IMR-90 (cell line): ENCODE data around the gene PRXL2B. TPM values are rescaled to one million over a fixed set of nuclear protein-coding genes. Genes with fewer than 3 reads are reported as not detected.

Experiments
- ATAC-seq: fragments of 200-7000 bp; cut with Tn5 transposase; 2 replicates; pipeline ENCODE4 v1.9.1; 2020; ENCODE audit warnings: low read depth, mild to moderate bottlenecking, moderate library complexity
- BruUV-seq: library from RNA; stranded (reverse); fragments of 400-500 nt; replicated peaks from 2 replicates; lab custom pipeline; 2021; lab: Mats Ljungman, UMichigan
- CTCF ChIA-PET: fragments of 300-600 bp; formaldehyde crosslinking; extraction: SDS; loops from one replicate; lab custom pipeline; 2021; ENCODE audit warnings: antibody characterized with exemption; lab: Yijun Ruan, JAX
- POLR2A ChIA-PET: fragments of 300-600 bp; sonication (Branson Sonifier 250); formaldehyde crosslinking; loops from one replicate; lab custom pipeline; 2022; ENCODE audit warnings: antibody characterized with exemption; ENCODE audit not compliant: unreplicated experiment; lab: Charles Lee
- DNase-seq: peaks from one replicate; pipeline ENCODE4 v3.0.0; 2013
- H2AFZ ChIP-seq: replicated peaks from 2 replicates; pipeline ENCODE3; 2013; ENCODE audit warnings: low read length, mild to moderate bottlenecking; ENCODE audit not compliant: poor library complexity
- H2AK5ac ChIP-seq: 2 replicates; pipeline ENCODE4 v1.6.1; 2013; ENCODE audit warnings: low read depth, low read length, inconsistent platforms
- H2AK9ac ChIP-seq: replicated peaks from 2 replicates; pipeline ENCODE3; 2013; ENCODE audit warnings: mild to moderate bottlenecking, low read depth, low read length, moderate library complexity; ENCODE audit not compliant: poor library complexity
- H2BK120ac ChIP-seq: 2 replicates; pipeline ENCODE4 v1.6.1; 2013; ENCODE audit warnings: low read depth, low read length, inconsistent platforms
- H2BK15ac ChIP-seq: 3 replicates; pipeline ENCODE4 v1.6.1; 2013; ENCODE audit warnings: low read depth, low read length, inconsistent platforms
- H2BK20ac ChIP-seq: 2 replicates; pipeline ENCODE4 v1.6.1; 2013; ENCODE audit warnings: low read depth, mild to moderate bottlenecking, inconsistent platforms, low read length, moderate library complexity
- H2BK5ac ChIP-seq: 2 replicates; pipeline ENCODE4 v1.6.1; 2013; ENCODE audit warnings: mild to moderate bottlenecking, low read depth, low read length, inconsistent platforms; ENCODE audit not compliant: poor library complexity, severe bottlenecking
- H3K14ac ChIP-seq: replicated peaks from 2 replicates; pipeline ENCODE4 v1.6.1; 2013; ENCODE audit warnings: low read depth, low read length, inconsistent platforms
- H3K18ac ChIP-seq: 2 replicates; pipeline ENCODE4 v1.6.1; 2013; ENCODE audit warnings: low read depth, low read length, control low read depth
- H3K23ac ChIP-seq: 2 replicates; pipeline ENCODE4 v1.6.1; 2013; ENCODE audit warnings: low read depth, low read length, inconsistent platforms
- H3K27ac ChIP-seq: 2 replicates; pipeline ENCODE4 v1.5.1; 2013; ENCODE audit warnings: mild to moderate bottlenecking, control low read depth, low read length; ENCODE audit not compliant: insufficient read depth
- H3K27me3 ChIP-seq: 2 replicates; pipeline ENCODE4 v1.6.1; 2013; ENCODE audit warnings: low read length; ENCODE audit not compliant: control insufficient read depth, insufficient read depth
- H3K36me3 ChIP-seq: 2 replicates; pipeline ENCODE4 v1.6.1; 2013; ENCODE audit warnings: low read length, mixed read lengths; ENCODE audit not compliant: control insufficient read depth, insufficient read depth
- H3K4ac ChIP-seq: 2 replicates; pipeline ENCODE4 v1.6.1; 2013; ENCODE audit warnings: low read depth, low read length, inconsistent platforms
- H3K4me1 ChIP-seq: 2 replicates; pipeline ENCODE4 v1.6.1; 2013; ENCODE audit warnings: low read length, mixed read lengths; ENCODE audit not compliant: control insufficient read depth, insufficient read depth
- H3K4me2 ChIP-seq: 2 replicates; pipeline ENCODE4 v1.6.1; 2013; ENCODE audit warnings: low read depth, mild to moderate bottlenecking, control low read depth, low read length, moderate library complexity
- H3K4me3 ChIP-seq: 2 replicates; pipeline ENCODE4 v1.5.1; 2013; ENCODE audit warnings: low read depth, mild to moderate bottlenecking, control low read depth, low read length, moderate library complexity; ENCODE audit not compliant: insufficient read depth
- H3K56ac ChIP-seq: 2 replicates; pipeline ENCODE4 v1.6.1; 2013; ENCODE audit warnings: low read length, inconsistent platforms; ENCODE audit not compliant: insufficient read depth; ENCODE audit errors: extremely low read depth
- H3K79me1 ChIP-seq, 2 experiments: 2 replicates each; pipeline ENCODE4 v1.6.1; 2013; ENCODE audit warnings: low read length in 2 of 2, inconsistent platforms in 1 of 2, low read depth in 1 of 2
- H3K9ac ChIP-seq: 2 replicates; pipeline ENCODE4 v1.6.1; 2013; ENCODE audit warnings: low read depth, low read length, control low read depth
- H3K9me1 ChIP-seq: 2 replicates; pipeline ENCODE4 v1.6.1; 2013; ENCODE audit warnings: low read length, inconsistent platforms; ENCODE audit not compliant: insufficient read depth
- H3K9me3 ChIP-seq: 2 replicates; pipeline ENCODE4 v1.6.1; 2013; ENCODE audit warnings: low read length; ENCODE audit not compliant: control insufficient read depth, insufficient read depth
- H4K20me1 ChIP-seq: 2 replicates; pipeline ENCODE4 v1.6.1; 2013; ENCODE audit warnings: low read length, inconsistent platforms; ENCODE audit not compliant: insufficient read depth
- H4K5ac ChIP-seq: 2 replicates; pipeline ENCODE4 v1.6.1; 2013; ENCODE audit warnings: mild to moderate bottlenecking, low read depth, low read length, control low read depth
- H4K8ac ChIP-seq, 2 experiments: 2 replicates each; pipeline ENCODE4 v1.6.1; 2013; ENCODE audit warnings: low read depth in 2 of 2, low read length in 2 of 2, control low read depth in 1 of 2, inconsistent platforms in 1 of 2
- H4K91ac ChIP-seq: 2 replicates; pipeline ENCODE4 v1.6.1; 2013; ENCODE audit warnings: low read depth, low read length, inconsistent platforms; ENCODE audit not compliant: insufficient read depth
- BHLHE40 ChIP-seq: fragments of 150-350 bp; IDR thresholded peaks from 2 replicates; pipeline ENCODE4 v1.6.1; 2016; ENCODE audit warnings: mild to moderate bottlenecking, low read depth, low read length
- CEBPB ChIP-seq: IDR thresholded peaks from 2 replicates; pipeline ENCODE4 v1.6.1; 2012; ENCODE audit warnings: low read depth, low read length, improper control_type of control experiment
- CHD1 ChIP-seq: IDR thresholded peaks from 2 replicates; pipeline ENCODE4 v1.6.1; 2012; ENCODE audit warnings: low read depth, low read length, improper control_type of control experiment
- FOS ChIP-seq: fragments of 150-350 bp; IDR thresholded peaks from 2 replicates; pipeline ENCODE4 v1.6.1; 2016; ENCODE audit warnings: low read depth, low read length
- MAFK ChIP-seq: IDR thresholded peaks from 2 replicates; pipeline ENCODE4 v1.6.1; 2012; ENCODE audit warnings: low read depth, low read length, improper control_type of control experiment
- MAZ ChIP-seq: IDR thresholded peaks from 2 replicates; pipeline ENCODE4 v1.6.1; 2012; ENCODE audit warnings: low read depth, mild to moderate bottlenecking, low read length, improper control_type of control experiment, moderate library complexity, borderline replicate concordance
- MXI1 ChIP-seq: IDR thresholded peaks from 2 replicates; pipeline ENCODE4 v1.6.1; 2012; ENCODE audit warnings: low read depth, mild to moderate bottlenecking, low read length, moderate library complexity, borderline replicate concordance
- NFE2L2 ChIP-seq: fragments of 150-350 bp; IDR thresholded peaks from 2 replicates; pipeline ENCODE4 v1.6.1; 2016; ENCODE audit warnings: low read depth, mild to moderate bottlenecking, low read length
- POLR2A ChIP-seq: IDR thresholded peaks from 2 replicates; pipeline ENCODE4 v1.6.1; 2012; ENCODE audit warnings: mild to moderate bottlenecking, low read depth, low read length
- RAD21 ChIP-seq: IDR thresholded peaks from 2 replicates; pipeline ENCODE4 v1.6.1; 2012; ENCODE audit warnings: low read length, improper control_type of control experiment
- RCOR1 ChIP-seq: IDR thresholded peaks from 2 replicates; pipeline ENCODE4 v1.6.1; 2012; ENCODE audit warnings: mild to moderate bottlenecking, low read length, improper control_type of control experiment; ENCODE audit not compliant: insufficient replicate concordance
- SMC3 ChIP-seq: fragments of 150-350 bp; IDR thresholded peaks from 2 replicates; pipeline ENCODE4 v1.6.1; 2016; ENCODE audit warnings: low read depth, mild to moderate bottlenecking, antibody characterized with exemption, low read length, moderate library complexity
- WGBS, 2 experiments: methylation state at CpG; one replicate each; pipeline versions ENCODE4 v1.1.5 to v1.1.7; 2013; ENCODE audit warnings: missing lambda C conversion rate in 2 of 2; ENCODE audit not compliant: insufficient read length in 1 of 2; ENCODE audit errors: extremely low coverage in 2 of 2; 5-methylcytosine and 5-hydroxymethylcytosine counted together
- dilution Hi-C: fragments of 300-500 bp; cut with HindIII; formaldehyde crosslinking; loops from one replicate; pipeline ENCODE4 v1.14.3; 2018; ENCODE audit warnings: low sequenced_read_pairs; ENCODE audit not compliant: unreplicated experiment
- in situ Hi-C: fragments of 300-500 bp; cut with MboI; formaldehyde crosslinking; loops from 3 replicates; pipeline ENCODE4 v1.14.3; 2019; ENCODE audit warnings: low sequenced_read_pairs, inconsistent platforms, mixed read lengths
- intact Hi-C: fragments of 100-400 bp; cut with micrococcal nuclease; formaldehyde crosslinking; loops from 2 replicates; pipeline ENCODE4 v1.10.0; 2022
- polyA plus RNA-seq, 3 experiments: library from polyadenylated mRNA; depleted of rRNA; stranded (reverse); fragments of >200 nt; gene quantifications; 2 replicates each; pipeline ENCODE4 v1.2.3, GENCODE V29; 2012; ENCODE audit warnings: low replicate concordance in 1 of 3
- total RNA-seq: library from RNA; depleted of rRNA; stranded (reverse); fragments of >200 nt; gene quantifications from 2 replicates; pipeline ENCODE4 v1.2.3, GENCODE V29; 2012
- TF ChIP-seq, protein P1 (sequence below): conservative IDR thresholded peaks from 2 replicates; pipeline ENCODE4 v1.5.1; 2012; ENCODE audit warnings: mild to moderate bottlenecking, low read depth, low read length, improper control_type of control experiment
- TF ChIP-seq, protein P2 (sequence below): fragments of 150-350 bp; IDR thresholded peaks from 2 replicates; pipeline ENCODE4 v1.6.1; 2016; ENCODE audit warnings: low read depth, mild to moderate bottlenecking, low read length, moderate library complexity, borderline replicate concordance
- TF ChIP-seq, protein P3 (sequence below): fragments of 150-350 bp; IDR thresholded peaks from 2 replicates; pipeline ENCODE4 v1.6.1; 2017; ENCODE audit warnings: mild to moderate bottlenecking, antibody characterized with exemption, low read length, low read depth

Gene PRXL2B
- total and polyA plus RNA-seq, 2 of the 4 experiments (the other 2 are of a cell fraction), result 10.9 to 22.3 TPM

- H2BK20ac ChIP-seq, result no peak overlapping the region
- no peak overlapping the region for H4K91ac ChIP-seq
- H3K18ac ChIP-seq, result no peak overlapping the region
- H2AK9ac ChIP-seq, result no peak overlapping the region
- no peak overlapping the region for H3K4ac ChIP-seq
- ChIA-PET POLR2A (no interaction called here), CTCF (no interaction called here)
- intact Hi-C loops (no loop called here), in situ Hi-C loops (no loop called here), dilution Hi-C loops (no loop called here)
- DNase-seq (no peak), ATAC-seq (no peak)
- H3K9me3 ChIP-seq, result 0 out of 2 replicates have a peak, but pooled peaks cover 1% of the 10 kb centered on the region
- no peak overlapping the region for H3K4me2 ChIP-seq
- no peak overlapping the region for H3K9ac ChIP-seq
- no peak overlapping the region for H2BK15ac ChIP-seq
- H3K36me3 ChIP-seq, result no peaks in the 10 kb centered on the region
- no peak overlapping the region for H3K56ac ChIP-seq
- no peak overlapping the region for H3K4me3 ChIP-seq
- H3K27me3 ChIP-seq, result no peaks in the 10 kb centered on the region; the same call in 1 of the 2 replicates
- no peak overlapping the region for H3K23ac ChIP-seq
- no peak overlapping the region for H3K14ac ChIP-seq
- H2AFZ ChIP-seq, result no peak overlapping the region
- H3K4me1 ChIP-seq, result no peaks in the 10 kb centered on the region
- no peak overlapping the region for H4K5ac ChIP-seq
- no peak for TF ChIP-seq FOS
- TF ChIP-seq CHD1, result no peak
- TF ChIP-seq, protein P1, sequence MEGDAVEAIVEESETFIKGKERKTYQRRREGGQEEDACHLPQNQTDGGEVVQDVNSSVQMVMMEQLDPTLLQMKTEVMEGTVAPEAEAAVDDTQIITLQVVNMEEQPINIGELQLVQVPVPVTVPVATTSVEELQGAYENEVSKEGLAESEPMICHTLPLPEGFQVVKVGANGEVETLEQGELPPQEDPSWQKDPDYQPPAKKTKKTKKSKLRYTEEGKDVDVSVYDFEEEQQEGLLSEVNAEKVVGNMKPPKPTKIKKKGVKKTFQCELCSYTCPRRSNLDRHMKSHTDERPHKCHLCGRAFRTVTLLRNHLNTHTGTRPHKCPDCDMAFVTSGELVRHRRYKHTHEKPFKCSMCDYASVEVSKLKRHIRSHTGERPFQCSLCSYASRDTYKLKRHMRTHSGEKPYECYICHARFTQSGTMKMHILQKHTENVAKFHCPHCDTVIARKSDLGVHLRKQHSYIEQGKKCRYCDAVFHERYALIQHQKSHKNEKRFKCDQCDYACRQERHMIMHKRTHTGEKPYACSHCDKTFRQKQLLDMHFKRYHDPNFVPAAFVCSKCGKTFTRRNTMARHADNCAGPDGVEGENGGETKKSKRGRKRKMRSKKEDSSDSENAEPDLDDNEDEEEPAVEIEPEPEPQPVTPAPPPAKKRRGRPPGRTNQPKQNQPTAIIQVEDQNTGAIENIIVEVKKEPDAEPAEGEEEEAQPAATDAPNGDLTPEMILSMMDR, result no peak
- no peak for TF ChIP-seq RAD21
- no peak for TF ChIP-seq CEBPB
- no peak for TF ChIP-seq POLR2A
- TF ChIP-seq, protein P2, sequence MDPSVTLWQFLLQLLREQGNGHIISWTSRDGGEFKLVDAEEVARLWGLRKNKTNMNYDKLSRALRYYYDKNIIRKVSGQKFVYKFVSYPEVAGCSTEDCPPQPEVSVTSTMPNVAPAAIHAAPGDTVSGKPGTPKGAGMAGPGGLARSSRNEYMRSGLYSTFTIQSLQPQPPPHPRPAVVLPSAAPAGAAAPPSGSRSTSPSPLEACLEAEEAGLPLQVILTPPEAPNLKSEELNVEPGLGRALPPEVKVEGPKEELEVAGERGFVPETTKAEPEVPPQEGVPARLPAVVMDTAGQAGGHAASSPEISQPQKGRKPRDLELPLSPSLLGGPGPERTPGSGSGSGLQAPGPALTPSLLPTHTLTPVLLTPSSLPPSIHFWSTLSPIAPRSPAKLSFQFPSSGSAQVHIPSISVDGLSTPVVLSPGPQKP, result no peak
- no peak for TF ChIP-seq NFE2L2
- TF ChIP-seq MAFK, result no peak
- TF ChIP-seq, protein P3, sequence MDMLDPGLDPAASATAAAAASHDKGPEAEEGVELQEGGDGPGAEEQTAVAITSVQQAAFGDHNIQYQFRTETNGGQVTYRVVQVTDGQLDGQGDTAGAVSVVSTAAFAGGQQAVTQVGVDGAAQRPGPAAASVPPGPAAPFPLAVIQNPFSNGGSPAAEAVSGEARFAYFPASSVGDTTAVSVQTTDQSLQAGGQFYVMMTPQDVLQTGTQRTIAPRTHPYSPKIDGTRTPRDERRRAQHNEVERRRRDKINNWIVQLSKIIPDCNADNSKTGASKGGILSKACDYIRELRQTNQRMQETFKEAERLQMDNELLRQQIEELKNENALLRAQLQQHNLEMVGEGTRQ, result no peak
- no peak for TF ChIP-seq MXI1
- no peak for TF ChIP-seq RCOR1
- TF ChIP-seq BHLHE40, result no peak
- TF ChIP-seq SMC3, result no peak
- no peak for TF ChIP-seq MAZ
- no TSS peak for BruUV-seq
- H2BK120ac ChIP-seq, result no peak overlapping the region
- H4K20me1 ChIP-seq, result no peaks in the 10 kb centered on the region
- WGBS, 2 experiments, result 37% methylated on average over 9 of the region's 11 CpGs; no CpG with 5 or more reads in 1 of the 2 experiments
- no peak overlapping the region for H4K8ac ChIP-seq
- no peak overlapping the region for H2AK5ac ChIP-seq
- no peaks in the 10 kb centered on the region for H3K79me1 ChIP-seq
- H2BK5ac ChIP-seq, result no peak overlapping the region
- H3K9me1 ChIP-seq, result no peaks in the 10 kb centered on the region
- no peak overlapping the region for H3K27ac ChIP-seq
These were observed 26.2 kb downstream of the PRXL2B start for GRCh38 chr1:2612591-2613365.
